Panc1 (cell line): Measurements from ENCODE around the gene IRX3.

Experiments
- CTCF ChIP-seq: fragments of 450-650 bp; IDR thresholded peaks from 2 replicates; pipeline ENCODE4 v1.5.1; 2017; ENCODE audit warnings: mild to moderate bottlenecking
- POLR2AphosphoS5 ChIP-seq: IDR thresholded peaks from 2 replicates; pipeline ENCODE4 v1.6.1; 2012; ENCODE audit warnings: mild to moderate bottlenecking, low read depth, low read length, moderate library complexity
- REST ChIP-seq, 2 experiments: IDR thresholded peaks; 2 replicates each; pipeline ENCODE4 v1.6.1; 2011 to 2012; ENCODE audit warnings: low read depth in 2 of 2, control low read depth in 1 of 2, low read length in 1 of 2, mild to moderate bottlenecking in 1 of 2, moderate library complexity in 1 of 2; ENCODE audit not compliant: insufficient read depth in 1 of 2
- SIN3A ChIP-seq: IDR thresholded peaks from 2 replicates; pipeline ENCODE4 v1.6.1; 2012; ENCODE audit warnings: low read depth, mild to moderate bottlenecking, low read length, moderate library complexity, borderline replicate concordance; ENCODE audit not compliant: insufficient read depth

GRCh38 chr16:54266363-54266955, 20.1 kb downstream of the IRX3 start:
- TF ChIP-seq CTCF (no peak), POLR2AphosphoS5 (no peak), REST (IDR thresholded peaks at IDR 0.05; ENCODE audit: insufficient read depth in 1 of 2, low read depth in 2 of 2, low read length in 1 of 2) (no peak), SIN3A (no peak)
